ENCODE measurements around the gene NXNL2. TPM values are rescaled to one million over a fixed set of nuclear protein-coding genes. Genes with fewer than 3 reads are reported as not detected.

Gene NXNL2
- total RNA-seq (2021; ENCODE audit: unreplicated experiment) (0.86 TPM), Bru-seq, nascent RNA (percentile 28 among the genes with signal in this experiment), BruChase-seq, experiment 1, labeled RNA remaining after a 6-hour chase (percentile 20 among the genes with signal in this experiment), BruChase-seq, experiment 2, labeled RNA remaining after a 2-hour chase (percentile 29 among the genes with signal in this experiment)
- polyA plus RNA-seq (2012) = 0.77 and 1.0 TPM in 2 replicates
- long read RNA-seq = 0 reads

GRCh38 chr9:88534456-88535225 lies at the start of gene NXNL2:
NXNL2 (plus strand) TSS chr9:88535178; CDS start chr9:88535435, 257 bp downstream.
- DNase-seq (ENCODE audit: low read depth, low spot score) (peak; percentile 64), ATAC-seq (peak; percentile 76)
- Histone ChIP-seq H3K79me2 (ENCODE audit: insufficient read depth, low read length) (no peaks in the 10 kb centered on the region), H3K4me1 (ENCODE audit: control insufficient read depth in 1 of 2, insufficient read depth in 2 of 2, low read length in 2 of 2) (peaks cover 23 to 41% of the 10 kb centered on the region in 2 experiments), H3K27ac (ENCODE audit: low read depth, low read length) (peak within 1 kb of the TSS; percentile 72), H3K27me3 (ENCODE audit: insufficient read depth, low read length) (no peaks in the 10 kb centered on the region), H3K9me2 (ENCODE audit: insufficient read depth) (no peaks in the 10 kb centered on the region), H3K9me3 (ENCODE audit: control insufficient read depth in 1 of 2, insufficient read depth in 1 of 2, low read depth in 1 of 2, low read length in 2 of 2) (no peaks in the 10 kb centered on the region), H2AFZ (ENCODE audit: low read depth, low read length, poor library complexity, severe bottlenecking) (peak within 1 kb of the TSS; percentile 61), H3K4me3 (replicated peaks in 1 of 2; ENCODE audit: low read depth in 1 of 2, low read length in 2 of 2) (peak within 1 kb of the TSS; percentile 49 to 77), H3K36me3 (ENCODE audit: control insufficient read depth in 1 of 2, insufficient read depth in 2 of 2, low read length in 2 of 2) (no peaks in the 10 kb centered on the region), H3K9ac (ENCODE audit: low read length) (peak within 1 kb of the TSS; percentile 71), H4K20me1 (ENCODE audit: insufficient read depth) (no peaks in the 10 kb centered on the region), H3K4me2 (ENCODE audit: low read length) (peak within 1 kb of the TSS; percentile 96)
- RAD21 ChIA-PET (ENCODE audit: low non-redundant PET in 1 of 2, low total read pairs in 2 of 2, uncharacterized antibody in 2 of 2, unreplicated experiment in 2 of 2) = interaction anchor here in 1 of 2 experiments (0.7 kb wide), 1 partner anchor 253 kb away, joined by 8 read pairs; no protein-coding TSS in a partner anchor
- intact Hi-C loops (cut with micrococcal nuclease) = loop anchor here (10.0 kb wide), 1 partner anchor 140 kb away; no protein-coding TSS in a partner anchor
- POLR2A ChIA-PET = interaction anchor here (0.6 to 0.7 kb wide), 4 partner anchors 9 to 1181 kb away, joined by 3 to 6 read pairs (median 3); no protein-coding TSS in a partner anchor
- BruUV-seq (replicated peaks) = no TSS peak
- TF ChIP-seq EGR1 (IDR thresholded peaks at IDR 0.05; ENCODE audit: low read depth) (peak; percentile 66), CEBPB (IDR thresholded peaks at IDR 0.05; ENCODE audit: low read depth) (no peak), POLR2AphosphoS5 (IDR thresholded peaks at IDR 0.05; ENCODE audit: low read depth, low read length) (peak; percentile 50; the same call in 1 of the 2 replicates), ZNF274 (IDR thresholded peaks at IDR 0.05; ENCODE audit: low read depth, low read length) (no peak), SP1 (IDR thresholded peaks at IDR 0.05; ENCODE audit: low read depth) (peak; percentile 24; the same call in 1 of the 2 replicates)
- CTCF ChIA-PET = interaction anchor here (0.7 kb wide), 1 partner anchor 56 kb away, joined by 3 read pairs; no protein-coding TSS in a partner anchor

DNA sequence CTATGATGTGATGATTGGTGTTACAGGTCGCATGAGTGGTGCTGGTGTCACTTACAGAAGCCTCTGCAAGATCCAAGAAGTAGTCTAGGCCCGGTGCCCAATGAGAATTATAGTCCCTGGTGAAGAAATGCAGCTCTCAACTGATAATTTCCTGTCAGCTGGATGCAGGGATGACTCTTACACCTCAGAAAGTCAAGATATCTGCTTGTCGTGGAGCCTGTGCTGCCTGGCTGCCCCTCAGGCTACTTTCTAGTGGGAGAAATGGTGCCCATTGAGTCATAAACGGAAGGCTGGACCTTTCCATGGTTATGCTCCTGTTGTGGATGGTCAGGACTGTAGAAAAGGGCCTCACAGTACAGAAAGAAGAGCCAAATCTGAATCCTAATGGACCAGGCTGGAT lies 46.8 kb upstream of the NXNL2 start:
- Histone ChIP-seq H3K9ac (ENCODE audit: low read length) (no peak overlapping the region), H2AFZ (ENCODE audit: low read depth, low read length, poor library complexity, severe bottlenecking) (no peak overlapping the region), H3K4me1 (ENCODE audit: control insufficient read depth in 1 of 2, insufficient read depth in 2 of 2, low read length in 2 of 2) (no peaks in the 10 kb centered on the region), H3K27ac (ENCODE audit: low read depth, low read length) (no peak overlapping the region), H3K27me3 (ENCODE audit: insufficient read depth, low read length) (no peaks in the 10 kb centered on the region), H3K79me2 (ENCODE audit: insufficient read depth, low read length) (no peaks in the 10 kb centered on the region), H3K9me2 (ENCODE audit: insufficient read depth) (no peaks in the 10 kb centered on the region), H4K20me1 (ENCODE audit: insufficient read depth) (no peaks in the 10 kb centered on the region), H3K4me3 (replicated peaks in 1 of 2; ENCODE audit: low read depth in 1 of 2, low read length in 2 of 2) (no peak overlapping the region), H3K9me3 (ENCODE audit: control insufficient read depth in 1 of 2, insufficient read depth in 1 of 2, low read depth in 1 of 2, low read length in 2 of 2) (no peaks in the 10 kb centered on the region), H3K4me2 (ENCODE audit: low read length) (no peak overlapping the region), H3K36me3 (ENCODE audit: control insufficient read depth in 1 of 2, insufficient read depth in 2 of 2, low read length in 2 of 2) (no peaks in the 10 kb centered on the region)
- POLR2A ChIA-PET = no interaction called here
- ATAC-seq (no peak), DNase-seq (ENCODE audit: low read depth, low spot score) (no peak)
- no TSS peak for BruUV-seq (replicated peaks)
- CTCF ChIA-PET = no interaction called here
- RAD21 ChIA-PET (ENCODE audit: low non-redundant PET in 1 of 2, low total read pairs in 2 of 2, uncharacterized antibody in 2 of 2, unreplicated experiment in 2 of 2) = no interaction called here
- intact Hi-C loops (cut with micrococcal nuclease) = no loop called here
- no peak for TF ChIP-seq JUND (IDR thresholded peaks at IDR 0.05)
- no peak for TF ChIP-seq EZH2 (IDR thresholded peaks at IDR 0.05)
- TF ChIP-seq ELF1 (IDR thresholded peaks at IDR 0.05; ENCODE audit: borderline replicate concordance, low read depth) = no peak
- no peak for TF ChIP-seq REST (IDR thresholded peaks at IDR 0.05; ENCODE audit: low read depth)
- TF ChIP-seq ZNF274 (IDR thresholded peaks at IDR 0.05; ENCODE audit: low read depth, low read length) = no peak
- no peak for TF ChIP-seq EZH2phosphoT487 (IDR thresholded peaks at IDR 0.05; ENCODE audit: borderline replicate concordance)
- no peak for TF ChIP-seq TCF7L2 (IDR thresholded peaks at IDR 0.05; ENCODE audit: borderline replicate concordance, extremely low read depth, insufficient read depth, insufficient read length)
- no peak for TF ChIP-seq POLR2A (IDR thresholded peaks at IDR 0.05; ENCODE audit: borderline replicate concordance, extremely low read depth, insufficient read depth, insufficient read length)
- TF ChIP-seq ZFX (IDR thresholded peaks at IDR 0.05) = no peak
- no peak for TF ChIP-seq MAX (IDR thresholded peaks at IDR 0.05)
- TF ChIP-seq SP1 (IDR thresholded peaks at IDR 0.05; ENCODE audit: low read depth) = no peak
- no peak for TF ChIP-seq CBX3 (IDR thresholded peaks at IDR 0.05; ENCODE audit: low read depth)
- no peak for TF ChIP-seq CEBPB (IDR thresholded peaks at IDR 0.05; ENCODE audit: low read depth)
- TF ChIP-seq SIN3A (IDR thresholded peaks at IDR 0.05; ENCODE audit: low read depth) = no peak
- TF ChIP-seq RAD21 (IDR thresholded peaks at IDR 0.05; ENCODE audit: low read depth) = no peak

Data from HCT116 (cell line).